Bone marrow (tissue), 2 donors: ENCODE measurements around the gene KRTAP10-7.
"Not testable (repeated sequence)": the region's sequence is repeated elsewhere in the genome, so short reads cannot be mapped to it uniquely, and the experiment has no call there.

ENCODE experiments used
- DNase-seq, 2 donors: peaks; one replicate each; lab custom pipeline; 2025; lab: John Stamatoyannopoulos, UW

KRTAP10-7 gene

DNA sequence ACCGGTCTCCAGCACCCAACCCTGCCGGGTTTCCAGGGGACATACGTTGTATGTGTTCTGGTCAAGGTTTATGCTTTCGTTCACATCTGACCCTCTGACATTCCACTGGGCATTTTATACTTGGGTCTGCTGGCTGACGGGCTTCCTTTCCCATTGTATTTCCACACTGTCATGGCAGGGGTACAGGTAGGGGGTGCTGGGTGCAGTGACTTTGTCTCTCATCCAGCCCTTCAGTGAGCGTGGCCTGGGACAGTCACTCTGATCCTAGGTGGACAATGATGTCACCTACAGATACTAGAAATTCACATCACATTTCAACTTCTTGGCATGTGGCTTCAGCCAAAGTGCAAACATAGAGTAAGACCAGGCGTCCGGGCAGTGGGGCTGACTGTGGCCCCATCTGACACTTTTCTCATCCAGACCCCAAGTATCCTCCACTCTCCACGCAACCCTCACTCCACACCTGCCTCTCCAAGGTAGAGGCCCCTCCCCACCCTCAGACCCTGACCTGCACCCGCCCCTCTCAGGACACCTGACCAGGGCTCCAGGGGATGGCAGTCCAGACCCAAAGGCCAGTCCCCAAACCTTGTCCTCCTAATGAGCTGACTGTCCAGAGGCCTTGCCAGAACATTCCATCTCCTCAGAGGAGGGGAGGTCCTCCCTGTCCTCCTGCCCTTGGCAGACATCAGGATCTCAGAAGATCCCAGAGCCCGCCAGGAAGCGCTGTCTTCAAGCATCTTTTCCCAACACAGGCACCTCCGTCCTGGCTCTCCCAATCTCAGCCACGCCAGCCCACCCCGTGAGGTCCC, 36.0 kb downstream of the KRTAP10-7 start:
- no peak for DNase-seq

DNA sequence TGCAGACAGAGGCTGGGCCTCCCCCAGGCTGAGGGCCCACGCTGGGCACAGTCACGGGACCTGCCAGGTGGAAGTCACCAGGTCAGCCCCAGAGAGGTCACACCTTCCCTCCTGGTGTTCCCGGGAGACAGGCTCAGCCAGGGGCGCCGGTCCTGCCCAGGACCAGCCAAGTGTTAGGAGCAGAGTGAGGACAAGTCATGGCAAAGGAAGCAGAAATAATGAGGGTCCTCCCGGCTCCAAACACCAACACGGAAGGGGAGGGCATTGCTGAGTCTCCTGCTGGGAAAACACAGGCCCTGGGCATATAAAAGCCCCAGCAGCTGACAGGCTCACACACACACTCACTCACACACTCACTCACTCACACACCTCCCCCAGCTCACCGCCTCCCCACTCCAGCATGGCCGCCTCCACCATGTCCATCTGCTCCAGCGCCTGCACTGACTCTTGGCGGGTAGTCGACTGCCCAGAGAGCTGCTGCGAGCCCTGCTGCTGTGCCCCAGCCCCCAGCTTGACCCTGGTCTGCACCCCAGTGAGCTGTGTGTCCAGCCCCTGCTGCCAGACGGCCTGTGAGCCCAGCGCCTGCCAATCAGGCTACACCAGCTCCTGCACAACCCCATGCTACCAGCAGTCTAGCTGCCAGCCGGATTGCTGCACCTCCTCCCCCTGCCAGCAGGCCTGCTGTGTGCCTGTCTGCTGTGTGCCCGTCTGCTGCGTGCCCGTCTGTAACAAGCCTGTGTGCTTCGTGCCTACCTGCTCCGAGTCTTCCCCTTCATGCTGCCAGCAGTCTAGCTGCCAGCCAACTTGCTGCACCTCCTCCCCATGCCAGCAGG, 36.8 kb downstream of the KRTAP10-7 start, which contains the start of gene KRTAP10-10:
Gene KRTAP10-10 (plus strand): TSS at position 339 of the 833 bp plus-strand sequence. CDS start 62 bp downstream, at position 401.
- no peak for DNase-seq

DNA sequence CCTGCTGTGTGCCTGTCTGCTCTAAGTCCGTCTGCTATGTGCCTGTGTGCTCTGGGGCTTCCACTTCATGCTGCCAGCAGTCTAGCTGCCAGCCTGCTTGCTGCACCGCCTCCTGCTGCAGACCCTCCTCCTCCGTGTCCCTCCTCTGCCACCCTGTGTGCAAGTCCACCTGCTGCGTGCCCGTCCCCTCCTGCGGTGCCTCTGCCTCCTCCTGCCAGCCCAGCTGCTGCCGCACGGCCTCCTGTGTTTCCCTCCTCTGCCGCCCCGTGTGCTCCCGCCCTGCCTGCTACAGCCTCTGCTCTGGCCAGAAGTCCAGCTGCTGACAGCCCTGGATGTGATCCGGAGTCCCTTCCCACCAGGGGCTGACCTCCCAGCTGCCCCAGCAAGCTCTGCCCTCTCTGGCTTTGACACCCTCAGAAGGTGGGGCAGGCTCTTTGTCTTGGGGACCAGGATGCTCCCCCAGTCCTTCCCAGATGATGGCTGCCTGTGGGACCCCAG, 37.5 kb downstream of the KRTAP10-7 start:
- DNase-seq = not testable (repeated sequence)

DNA sequence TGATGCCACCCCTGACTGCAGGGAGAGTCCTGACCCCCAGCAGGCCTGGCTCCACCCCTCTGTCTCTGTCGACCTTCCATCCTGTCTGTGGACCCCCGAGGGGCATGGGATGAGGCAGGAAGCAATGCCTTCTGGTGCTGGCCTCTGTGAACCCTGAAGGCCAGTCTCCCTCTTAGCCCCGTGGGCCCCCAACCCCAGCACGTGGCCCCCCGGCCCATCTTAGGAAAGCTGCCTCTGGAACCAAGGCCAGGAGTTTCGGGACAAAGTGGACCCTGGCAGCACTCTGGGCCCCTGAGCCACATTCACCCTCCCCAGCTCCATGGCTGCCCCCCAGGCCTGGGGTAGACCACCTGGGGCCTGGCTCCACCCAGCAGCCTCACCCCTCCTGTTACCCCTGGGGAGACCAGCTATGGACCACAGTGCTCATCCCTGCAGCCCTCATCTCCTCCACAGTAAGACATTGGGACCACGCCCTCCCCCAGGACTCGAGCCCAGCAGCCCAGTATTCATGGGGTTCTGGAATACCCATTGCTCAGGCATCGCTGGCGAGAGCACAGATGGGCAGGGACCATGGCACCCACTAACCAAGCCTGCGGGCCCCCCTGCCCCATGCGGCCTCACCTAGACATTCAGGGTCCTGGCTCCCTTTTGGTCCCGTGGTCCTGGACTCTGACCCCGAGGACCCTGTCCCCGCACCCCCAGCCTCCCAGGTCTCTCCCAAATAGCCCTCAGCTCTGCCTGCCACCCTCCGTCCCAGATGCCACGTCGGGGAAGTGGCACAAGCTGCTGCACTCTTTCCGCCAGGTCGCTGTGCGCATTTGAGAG, 38.3 kb downstream of the KRTAP10-7 start:
- not testable (repeated sequence) for DNase-seq

DNA sequence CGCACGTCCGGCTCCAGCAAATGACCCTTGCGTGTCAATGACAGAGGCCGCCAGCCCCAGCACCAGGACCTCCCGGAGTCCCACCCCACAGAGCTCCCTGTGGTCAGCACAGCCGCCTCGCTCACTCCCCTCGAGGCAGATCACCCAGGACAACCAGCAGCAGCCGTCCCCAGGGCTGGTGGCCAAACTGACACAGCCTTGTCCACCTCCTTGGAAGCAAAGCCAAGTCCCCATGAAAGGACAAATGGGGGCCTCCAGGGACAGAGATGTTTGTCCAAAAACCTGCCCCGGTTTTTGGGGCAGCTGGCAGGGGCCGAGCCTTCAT, 38.9 kb downstream of the KRTAP10-7 start:
- DNase-seq = no peak

DNA sequence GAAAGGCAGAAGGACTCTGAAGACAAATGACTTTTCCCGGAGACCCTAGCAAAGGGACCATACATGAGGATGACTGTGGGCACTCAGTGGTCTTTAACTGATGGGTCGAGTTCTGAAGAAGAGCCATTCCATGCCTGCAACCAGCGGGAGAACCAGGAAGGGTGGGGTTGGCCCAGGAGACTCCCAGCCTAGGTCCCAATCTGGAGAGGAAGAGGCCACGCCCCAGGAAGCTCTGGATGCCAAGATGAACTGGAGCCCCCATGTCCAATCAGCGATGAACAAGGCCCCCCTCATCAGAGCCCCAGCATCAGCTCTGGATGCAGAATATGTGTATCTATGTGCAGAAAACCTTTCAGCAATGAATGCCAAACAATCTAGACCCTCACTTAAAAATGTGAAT, 40.4 kb downstream of the KRTAP10-7 start:
- no peak for DNase-seq

DNA sequence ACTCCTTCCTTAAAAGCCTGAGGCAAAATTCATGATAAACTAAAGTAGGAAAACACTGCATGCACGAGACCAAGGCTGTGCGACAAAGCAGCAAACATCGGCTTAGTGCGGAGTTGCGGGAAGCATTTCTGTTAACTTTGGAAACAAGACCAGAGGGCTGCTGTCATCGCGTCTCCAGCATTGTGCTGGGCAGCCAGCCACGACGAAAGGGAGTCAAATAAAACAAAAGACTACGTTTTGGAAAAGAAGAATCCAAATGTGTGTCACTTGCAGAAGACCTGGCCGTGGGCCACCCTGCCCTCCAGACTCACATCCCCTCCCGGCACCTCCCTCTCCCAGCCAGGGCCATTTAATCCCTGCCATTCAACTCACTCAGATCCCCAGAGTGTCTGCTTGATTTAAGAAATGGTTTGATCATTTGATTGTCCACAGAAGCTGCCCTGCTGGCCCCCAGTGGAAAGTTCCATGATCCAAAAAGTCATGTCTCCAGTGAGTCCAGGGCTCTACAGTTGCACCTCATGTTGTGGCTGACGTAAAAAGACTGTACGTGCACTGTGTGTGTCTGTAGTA, 43.4 kb downstream of the KRTAP10-7 start:
- DNase-seq = no peak

DNA sequence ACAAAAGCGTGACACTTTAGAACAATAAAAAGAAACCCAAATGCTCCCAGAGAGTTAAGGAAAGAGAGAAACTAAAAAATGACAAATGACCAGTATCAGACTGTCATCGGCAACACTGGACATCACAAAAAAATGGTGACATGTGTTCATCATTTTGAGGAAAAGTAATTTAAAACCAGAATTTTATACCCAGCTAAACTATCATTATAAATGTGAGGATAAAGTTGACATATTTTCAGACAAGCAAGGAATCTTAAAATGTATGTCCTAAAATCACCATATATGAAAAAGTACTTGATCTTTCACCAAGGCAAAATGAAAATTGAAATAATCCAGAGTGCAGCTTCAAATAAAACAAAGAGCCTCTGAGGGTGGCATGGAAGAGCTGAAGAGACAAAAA, 44.5 kb downstream of the KRTAP10-7 start:
- DNase-seq = no peak

DNA sequence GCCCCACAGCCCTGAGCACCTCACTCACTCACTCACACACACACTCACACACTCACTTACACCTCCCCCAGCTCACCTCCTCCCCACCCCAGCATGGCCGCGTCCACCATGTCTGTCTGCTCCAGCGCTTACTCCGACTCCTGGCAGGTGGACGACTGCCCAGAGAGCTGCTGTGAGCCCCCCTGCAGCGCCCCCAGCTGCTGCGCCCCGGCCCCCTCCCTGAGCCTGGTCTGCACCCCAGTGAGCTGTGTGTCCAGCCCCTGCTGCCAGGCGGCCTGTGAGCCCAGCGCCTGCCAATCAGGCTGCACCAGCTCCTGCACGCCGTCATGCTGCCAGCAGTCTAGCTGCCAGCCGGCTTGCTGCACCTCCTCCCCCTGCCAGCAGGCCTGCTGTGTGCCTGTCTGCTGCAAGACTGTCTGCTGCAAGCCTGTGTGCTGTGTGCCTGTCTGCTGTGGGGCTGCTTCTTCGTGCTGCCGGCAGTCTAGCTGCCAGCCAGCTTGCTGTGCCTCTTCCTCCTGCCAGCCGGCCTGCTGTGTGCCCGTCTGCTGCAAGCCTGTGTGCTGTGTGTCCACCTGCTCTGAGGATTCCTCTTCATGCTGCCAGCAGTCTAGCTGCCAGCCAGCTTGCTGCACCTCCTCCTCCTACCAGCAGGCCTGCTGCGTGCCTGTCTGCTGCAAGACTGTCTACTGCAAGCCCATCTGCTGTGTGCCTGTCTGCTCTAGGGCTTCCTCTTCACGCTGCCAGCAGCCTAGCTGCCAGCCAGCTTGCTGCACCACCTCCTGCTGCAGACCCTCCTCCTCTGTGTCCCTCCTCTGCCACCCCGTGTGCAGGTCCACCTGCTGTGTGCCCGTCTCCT, 46.2 kb downstream of the KRTAP10-7 start, which contains the start of gene KRTAP10-11:
Gene KRTAP10-11 (plus strand): TSS at position 49 of the 856 bp plus-strand sequence. CDS start 45 bp downstream, at position 94.
- not testable (repeated sequence) for DNase-seq

DNA sequence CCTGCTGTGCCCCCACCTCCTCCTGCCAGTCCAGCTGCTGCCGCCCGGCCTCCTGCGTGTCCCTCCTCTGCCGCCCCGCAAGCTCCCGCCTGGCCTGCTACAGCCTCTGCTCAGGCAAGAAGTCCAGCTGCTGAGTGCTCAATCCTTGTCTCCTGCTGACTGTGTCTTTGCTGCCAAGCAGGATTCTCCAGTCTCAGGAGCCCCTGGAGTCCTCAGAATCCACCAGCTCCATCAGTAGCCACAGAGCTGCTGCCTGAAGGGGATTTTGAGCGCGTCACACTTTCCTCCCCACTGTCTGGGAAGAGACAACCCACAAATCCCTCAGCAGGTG, 46.8 kb downstream of the KRTAP10-7 start:
- no peak for DNase-seq

DNA sequence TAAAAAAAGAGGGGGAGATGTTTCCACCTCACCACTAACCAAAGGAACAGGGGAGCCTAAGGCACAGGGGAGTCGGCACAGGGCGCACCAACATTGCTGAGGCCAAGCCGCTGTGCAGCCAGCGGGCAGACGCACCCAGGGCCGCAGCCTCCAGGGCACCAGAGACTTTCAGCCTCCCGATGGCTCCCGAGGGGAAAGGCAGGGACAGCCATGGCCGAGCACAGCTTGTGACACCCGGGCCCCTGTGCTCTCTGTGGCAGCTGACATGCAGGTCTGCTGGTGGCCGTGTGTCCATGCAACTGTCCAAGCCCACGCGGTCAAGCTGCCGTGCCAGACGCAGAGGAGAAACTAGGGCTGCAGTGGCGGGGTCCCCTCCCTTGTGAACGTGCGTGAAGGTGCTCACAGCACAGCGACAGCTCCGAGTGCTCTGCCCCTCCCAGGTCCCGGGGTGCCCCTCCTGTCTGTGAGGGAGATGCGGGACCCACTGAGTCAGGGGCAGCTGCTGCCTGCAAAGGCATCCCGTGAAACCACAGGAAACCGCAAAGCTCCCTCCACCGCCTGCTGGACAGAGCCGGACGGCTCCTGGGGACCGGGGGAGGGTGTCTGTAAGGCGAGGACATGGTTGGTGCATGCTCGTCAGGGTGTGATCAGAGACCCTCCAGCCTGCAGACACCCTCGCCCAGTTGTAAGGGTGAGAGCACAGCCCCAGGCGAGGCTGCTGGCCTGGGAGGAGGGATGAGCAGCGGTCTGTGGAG, 48.3 kb downstream of the KRTAP10-7 start:
- DNase-seq = no peak

DNA sequence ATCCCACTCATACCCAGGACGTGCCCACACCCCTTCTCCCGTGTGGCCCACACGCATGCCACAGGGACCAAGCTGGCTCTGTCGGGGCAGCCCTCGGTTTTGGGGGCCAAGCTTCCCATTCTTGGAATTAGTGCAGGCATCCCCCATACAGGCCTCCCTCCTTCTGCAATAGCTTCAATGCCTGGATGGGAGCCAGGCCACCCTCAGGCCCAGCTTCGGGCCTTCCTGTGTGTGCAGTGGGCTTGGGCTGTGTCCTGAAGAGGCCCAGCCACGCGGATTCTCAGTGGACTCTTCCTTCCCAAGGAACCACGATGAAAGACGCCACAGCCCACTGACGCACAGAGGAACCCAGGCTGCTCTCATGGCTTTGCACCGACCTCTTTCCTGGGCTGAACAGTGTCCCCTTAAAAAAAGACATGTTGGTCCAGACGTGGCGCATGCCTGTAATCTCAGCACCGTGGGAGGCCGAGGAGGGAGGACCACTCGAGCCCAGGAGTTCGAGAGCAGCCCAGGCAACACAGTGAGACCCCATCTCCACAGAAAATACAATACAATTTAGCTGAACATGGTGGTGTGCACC, 49.2 kb downstream of the KRTAP10-7 start:
- no peak for DNase-seq

DNA sequence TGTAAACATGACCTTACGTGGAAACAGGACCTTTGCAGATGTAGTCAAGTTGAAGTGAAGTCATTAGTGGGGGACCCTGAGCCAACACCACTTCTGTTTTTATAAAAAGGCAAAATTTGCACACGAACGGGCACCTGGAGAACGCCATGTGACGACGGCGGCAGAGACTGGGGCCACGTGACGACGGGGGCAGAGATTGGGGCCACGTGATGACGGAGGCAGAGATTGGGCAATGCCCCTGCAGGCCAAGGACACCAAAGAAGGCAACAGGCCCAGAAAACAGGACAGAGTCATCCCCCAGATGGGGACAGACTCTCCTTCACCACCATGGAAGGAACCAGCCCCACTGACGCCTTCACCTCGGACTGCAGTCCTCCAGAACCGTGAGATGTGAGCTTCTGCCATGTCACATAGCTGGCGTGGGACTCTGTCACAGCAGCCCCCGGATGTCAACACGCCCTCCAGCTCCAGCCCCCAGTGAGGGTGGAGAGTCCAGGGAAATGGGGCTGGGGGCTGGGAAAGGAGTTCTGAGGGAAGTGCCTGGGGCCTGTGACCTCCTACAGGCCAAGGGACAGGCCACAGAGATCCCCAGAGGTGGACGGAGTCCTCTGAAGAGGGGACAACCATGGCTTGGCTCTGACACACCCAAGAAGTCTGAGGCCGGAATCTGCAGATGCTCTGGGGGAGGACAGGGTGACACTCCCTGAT, 50.0 kb downstream of the KRTAP10-7 start:
- no peak for DNase-seq

DNA sequence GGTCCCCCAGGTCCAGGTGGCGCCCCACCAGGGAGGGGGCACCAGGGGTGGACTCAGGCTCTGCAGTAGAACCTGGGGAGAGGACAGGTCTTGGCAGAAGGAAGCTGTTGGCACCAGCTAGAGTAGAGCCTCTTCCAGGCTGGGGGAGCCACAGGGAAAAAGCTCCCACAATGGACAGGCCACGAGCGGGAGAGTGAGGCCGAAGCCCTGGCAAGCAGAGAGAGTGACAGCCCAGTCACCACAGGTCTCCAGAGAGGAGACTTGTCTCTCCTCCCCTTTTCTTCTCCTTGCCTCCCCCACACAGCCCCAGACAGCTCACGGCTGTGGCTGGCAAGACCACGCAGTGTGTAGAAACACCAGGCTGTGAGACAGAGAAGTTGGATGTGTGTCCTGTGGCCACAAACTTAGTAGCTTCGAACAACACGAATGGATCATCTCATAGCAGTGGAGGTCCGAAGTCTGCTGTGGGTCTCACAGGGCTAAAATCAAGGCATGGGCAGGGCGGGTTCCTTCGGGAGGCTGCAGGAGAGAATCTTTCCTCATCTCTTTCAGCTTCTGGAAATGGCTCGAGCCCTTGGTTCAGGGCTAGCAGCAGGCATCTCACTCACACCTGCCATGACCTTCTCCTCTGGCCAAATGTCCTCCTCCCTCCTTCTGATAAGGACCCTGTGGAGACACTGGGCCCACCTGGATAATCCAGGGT, 50.7 kb downstream of the KRTAP10-7 start:
- no peak for DNase-seq
